Heart left ventricle (tissue), 16 donors: ENCODE measurements around the gene PRKX. TPM values are rescaled to one million over a fixed set of nuclear protein-coding genes. Genes with fewer than 3 reads are reported as not detected.
A peak's percentile ranks its signal among the peaks of the same experiment; 100 is the strongest.
"Not testable (repeated sequence)": the region's sequence is repeated elsewhere in the genome, so short reads cannot be mapped to it uniquely, and the experiment has no call there.

Experiments
- ATAC-seq, 4 donors: fragments of 200-7000 bp; cut with Tn5 transposase; one replicate each; pipeline ENCODE4 v1.9.1; 2020 to 2022; ENCODE audit warnings: moderate library complexity in 4 of 4, mild to moderate bottlenecking in 3 of 4, moderate number of reproducible peaks in 1 of 4
- DNase-seq, 5 donors: peaks; one replicate each; pipeline ENCODE4 v3.0.0-alpha.2; 2020
- H3K27ac ChIP-seq, 12 donors: fragments of 200-600 bp; sonication (generic) in 4 of 12; one replicate each; pipeline versions ENCODE4 v1.5.0 to v1.8.0; 2016 to 2022; ENCODE audit warnings: mild to moderate bottlenecking in 2 of 12
- H3K27me3 ChIP-seq, 9 donors: fragments of 200-600 bp; sonication (generic) in 2 of 9; one replicate each; pipeline versions ENCODE4 v1.5.1 to v1.8.0; 2016 to 2022; ENCODE audit warnings: mild to moderate bottlenecking in 3 of 9
- H3K36me3 ChIP-seq, 9 donors: fragments of 200-600 bp; sonication (generic) in 2 of 9; one replicate each; pipeline versions ENCODE4 v1.5.0 to v1.8.0; 2018 to 2022; ENCODE audit warnings: mild to moderate bottlenecking in 2 of 9
- H3K4me1 ChIP-seq, 12 donors: fragments of 200-600 bp; sonication (generic) in 4 of 12; one replicate each; pipeline versions ENCODE4 v1.5.0 to v1.8.0; 2016 to 2022; ENCODE audit warnings: mild to moderate bottlenecking in 3 of 12
- H3K4me3 ChIP-seq, 12 donors: fragments of 200-600 bp; sonication (generic) in 4 of 12; one replicate each; pipeline versions ENCODE4 v1.5.0 to v1.8.0; 2017 to 2022; ENCODE audit warnings: mild to moderate bottlenecking in 9 of 12, moderate library complexity in 4 of 12
- H3K9me3 ChIP-seq, 12 donors: fragments of 200-600 bp; sonication (generic) in 4 of 12; one replicate each; pipeline versions ENCODE4 v1.5.0 to v1.8.0; 2016 to 2022; ENCODE audit warnings: mild to moderate bottlenecking in 1 of 12
- CTCF ChIP-seq, 12 donors: fragments of 200-600 bp; sonication (generic) in 4 of 12; IDR thresholded peaks; one replicate each; pipeline versions ENCODE4 v1.5.0 to v1.8.0; 2018 to 2022; ENCODE audit warnings: antibody characterized with exemption in 12 of 12, mild to moderate bottlenecking in 5 of 12
- POLR2A ChIP-seq, 2 donors: fragments of 450-650 bp; IDR thresholded peaks; one replicate each; pipeline ENCODE4 v1.6.1; 2017; ENCODE audit warnings: antibody characterized with exemption in 2 of 2, mild to moderate bottlenecking in 2 of 2, moderate library complexity in 2 of 2
- WGBS, 4 donors: extraction: QIAGEN DNeasy Blood & Tissue Kit in 2 of 4; methylation state at CpG; one replicate each; pipeline versions ENCODE4 v1.1.5 to v1.1.7; 2013 to 2018; 5-methylcytosine and 5-hydroxymethylcytosine counted together
- intact Hi-C, 10 donors: fragments of 100-400 bp; cut with DNase I; formaldehyde crosslinking; loops; one replicate each; pipeline versions ENCODE4 v1.11.1 to v1.14.2; 2022
- polyA plus RNA-seq, 2 donors: library from polyadenylated mRNA; stranded (reverse); fragments of 200-250 nt; gene quantifications; one replicate each; pipeline ENCODE4 v1.2.3, GENCODE V29; 2013
- total RNA-seq, 9 donors: library from RNA; depleted of rRNA in 2 of 9; stranded (reverse); fragments of >200 nt in 2 of 9; fragmentation: NEBNext Ultra II Directional in 3 of 9; extraction: Animal tissue kit (Norgen Biotek cat#: 25700) in 3 of 9; gene quantifications; one replicate each; pipeline versions ENCODE4 v1.1.0 to v1.2.4, GENCODE V29; 2016 to 2023
- donor health status: ischemic (EF 13 %, LVEDD 7.1; RV severe dilation, severe dysfunction).
- donor health status: healthy with polysubstance abuse.
- donor health status: DM: no; HTN: yes; CAD: no.
- donor health status: DM: no; HTN: no; CAD: no.
- donor health status: ischemic (EF 25% LVEDD 6.9; RV normal size, moderate dysfunction).
- donor health status: ischemic (EF 25% LVEDD 5.7; RV mildly dilated, moderate dysfunction).
- donor health status: healthy.
- donor health status: DM: yes; HTN: yes; CAD: no.
- donor health status: ischemic (EF 35%, LVEDD 5.7; RV mildly dilated, moderate dysfunction).
- donor health status: nonischemic (EF 11% LVEDD 7.7; RV severe dilation, severe dysfunction).
- donor health status: DM: yes; HTN: yes; CAD: no.
- donor health status: PGD.
- donor health status: ischemic (EF 29% LVEDD 5.4; RV normal size, mild dysfunction).
- donor health status: nonischemic (EF 23%, LVEDD 6.1; RV moderate dilation, normal function).

The PRKX gene
- total and polyA plus RNA-seq, 11 donors, result 1.8 to 19.1 (median 4.1) TPM

DNA sequence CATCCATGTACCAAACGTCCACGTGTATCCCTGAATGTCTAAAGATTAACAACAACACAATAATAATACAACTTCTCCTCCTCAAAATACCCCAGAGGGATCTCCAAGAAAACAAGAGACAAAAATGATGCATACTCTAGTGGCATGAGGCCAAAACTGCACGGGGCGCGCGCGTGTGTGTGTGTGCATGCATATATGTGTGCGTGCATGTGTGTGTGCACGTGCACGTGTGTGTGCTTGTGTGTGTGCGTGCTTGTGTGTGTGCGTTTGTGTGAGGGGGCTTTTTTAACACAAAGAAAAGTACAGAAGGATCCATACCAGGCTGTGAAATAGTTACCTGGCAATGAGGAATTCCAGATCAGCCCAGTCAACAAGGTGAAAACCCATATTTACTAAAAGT, 48.5 kb downstream of the PRKX start:
- H3K36me3 ChIP-seq, result peaks cover 0 to 9% (median 0%) of the 10 kb centered on the region in 9 donors
- intact Hi-C loops, result no loop called here
- 90 to 93% (median 91%) methylated on average over 12 of the region's 12 CpGs for WGBS, 4 donors

GRCh38 chrX:3663576-3664250, 49.7 kb downstream of the PRKX start:
- H3K27ac ChIP-seq, result peak overlapping the region in 1 of 12 donors; percentile 60
- H3K4me3 ChIP-seq, intact Hi-C loops, H3K27me3 ChIP-seq, H3K4me1 ChIP-seq, H3K9me3 ChIP-seq, H3K36me3 ChIP-seq: not testable (repeated sequence)
- WGBS, 4 donors, result 73 to 76% (median 74%) methylated on average over 9 of the region's 9 CpGs
- ATAC-seq, result peak in 3 of 4 donors; percentile 50 to 79 (median 63)
- DNase-seq, result peak in 4 of 5 donors; percentile 6 to 52 (median 24)

More for the DNA sequence above, 48.5 kb downstream of the PRKX start:
- DNase-seq, result no peak
- no peak for ATAC-seq
- Histone ChIP-seq H3K27ac (no peak overlapping the region), H3K27me3 (no peaks in the 10 kb centered on the region), H3K9me3 (no peaks in the 10 kb centered on the region), H3K4me3 (no peak overlapping the region), H3K4me1 (no peaks in the 10 kb centered on the region)
- TF ChIP-seq CTCF (IDR thresholded peaks at IDR 0.05), result no peak
- TF ChIP-seq POLR2A (IDR thresholded peaks at IDR 0.05), result no peak

- TF ChIP-seq POLR2A (IDR thresholded peaks at IDR 0.05), result no peak
- TF ChIP-seq CTCF (IDR thresholded peaks at IDR 0.05), result no peak
- Histone ChIP-seq H3K4me1 (no peaks in the 10 kb centered on the region), H3K36me3 (peaks cover 0 to 24% (median 0%) of the 10 kb centered on the region in 9 donors), H3K4me3 (no peak overlapping the region), H3K27me3 (no peaks in the 10 kb centered on the region), H3K27ac (no peak overlapping the region), H3K9me3 (no peaks in the 10 kb centered on the region)
- 79 to 92% (median 82%) methylated on average over 10 of the region's 10 CpGs for WGBS, 4 donors
- ATAC-seq (no peak), DNase-seq (no peak)
- intact Hi-C loops, result loop anchor here in 4 of 10 donors (5.0 to 10.0 kb wide), 3 partner anchors 53 to 148 kb away; partner anchors contain the start of gene PRKX (in 3 of the 4)
These were observed 53.7 kb downstream of the PRKX start for GRCh38 chrX:3659761-3660160.

DNA sequence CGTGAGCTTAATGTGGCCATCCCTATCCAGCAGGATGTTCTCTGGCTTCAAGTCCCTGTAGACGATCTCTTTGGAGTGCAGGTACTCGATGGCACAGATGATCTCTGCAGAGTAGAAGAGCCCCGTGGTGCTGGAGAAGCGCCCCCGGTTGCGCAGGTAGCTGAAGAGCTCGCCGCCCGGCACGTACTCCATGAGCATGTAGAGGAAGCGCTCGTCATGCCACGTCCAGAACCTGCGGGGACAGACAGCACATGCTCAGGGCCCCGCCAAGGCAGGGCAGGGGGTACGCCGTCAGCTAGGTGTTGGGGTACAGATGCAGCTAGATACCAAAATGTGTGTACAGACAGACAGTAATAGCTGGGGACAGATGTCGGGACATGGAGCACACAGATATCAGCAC, 58.3 kb downstream of the PRKX start:
- Histone ChIP-seq H3K4me1 (no peaks in the 10 kb centered on the region), H3K27ac (no peak overlapping the region), H3K36me3 (peaks cover 0 to 37% (median 0%) of the 10 kb centered on the region in 9 donors), H3K27me3 (no peaks in the 10 kb centered on the region), H3K4me3 (no peak overlapping the region), H3K9me3 (no peaks in the 10 kb centered on the region)
- intact Hi-C loops, result loop anchor here in 4 of 10 donors (5.0 to 10.0 kb wide), 3 partner anchors 57 to 152 kb away; partner anchors contain the start of gene PRKX (in 3 of the 4)
- WGBS, 4 donors, result 92 to 97% (median 96%) methylated on average over 18 to 19 of the region's 19 CpGs
- ATAC-seq (no peak), DNase-seq (no peak)
- TF ChIP-seq POLR2A (IDR thresholded peaks at IDR 0.05) (no peak), CTCF (IDR thresholded peaks at IDR 0.05) (no peak)
